HL-60/S4 treated with retinoic acid at 250 ng/mL for 4 days and 3 days (cell line): Measurements from ENCODE around the gene NR3C2.

Source experiments
- in situ Hi-C: fragments of 300-500 bp; cut with MboI; formaldehyde crosslinking; loops from 2 replicates; pipeline ENCODE4 v1.7.0; 2022; ENCODE audit warnings: low sequenced_read_pairs

NR3C2 gene

DNA sequence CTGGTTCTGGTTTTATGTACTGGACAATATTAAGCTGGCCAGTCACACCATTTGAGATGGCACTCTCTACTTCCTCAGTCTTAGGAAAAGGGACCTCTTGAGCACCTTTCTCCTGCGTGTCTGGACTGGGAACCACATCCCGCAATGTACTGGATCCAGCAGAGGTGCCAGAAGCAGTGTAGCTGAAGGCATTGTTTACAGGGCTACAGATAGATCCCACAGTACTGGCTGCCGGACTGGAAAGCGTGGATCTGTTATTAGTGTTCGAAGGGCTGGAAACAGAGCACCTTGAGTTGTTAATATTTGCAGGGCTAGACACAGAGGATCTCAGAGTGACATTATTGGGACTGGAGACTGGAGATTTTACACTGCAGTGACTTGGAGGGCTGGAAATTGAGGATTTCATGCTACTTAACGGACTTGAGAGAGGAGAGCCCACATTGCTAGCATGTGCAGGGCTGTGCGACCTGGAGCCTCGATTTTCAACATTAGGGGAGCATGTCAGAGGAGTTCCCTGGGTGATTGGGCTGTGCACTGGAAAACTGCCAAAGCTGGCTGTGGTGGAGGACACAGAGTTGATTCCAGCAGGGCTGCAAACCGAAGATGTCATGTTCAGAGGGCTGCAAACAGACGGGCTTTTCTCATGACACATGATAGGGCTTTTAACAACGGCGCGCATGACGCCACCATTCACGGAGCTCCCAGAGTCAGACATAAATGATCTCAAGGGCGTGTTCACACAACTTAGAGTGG is 6.4 kb downstream of the NR3C2 start:
- in situ Hi-C loops: no loop called here

DNA sequence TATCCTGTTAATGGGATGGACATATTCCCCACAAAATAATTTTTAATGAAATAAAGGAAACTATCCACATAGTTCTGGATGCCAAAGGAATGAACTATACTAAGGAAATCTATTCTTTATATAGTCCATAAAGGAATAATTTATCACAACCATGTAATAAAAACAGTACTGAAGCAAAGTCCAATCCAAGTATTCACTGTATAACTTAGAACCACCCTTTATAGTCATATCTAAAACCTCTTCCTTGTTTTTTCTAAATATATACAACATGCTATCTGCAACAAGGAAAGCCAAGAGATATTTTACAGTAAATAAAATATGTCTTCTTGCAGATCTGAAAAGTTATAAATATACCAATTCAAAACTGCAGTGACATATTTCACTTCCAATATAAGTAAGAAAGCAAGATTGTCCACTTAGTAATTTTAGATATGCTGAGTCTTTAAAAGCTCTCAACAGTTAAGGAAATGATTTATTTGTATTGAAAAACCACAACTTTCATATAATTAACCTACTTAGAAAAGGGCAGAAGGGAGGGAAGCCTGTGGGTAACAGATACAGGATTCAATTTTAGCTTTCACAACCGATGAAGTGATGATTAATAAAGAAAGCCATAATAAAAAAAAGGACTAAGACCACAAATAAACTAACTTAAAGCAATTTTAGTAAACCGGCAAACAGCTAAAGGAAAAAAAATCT is 8.0 kb downstream of the NR3C2 start:
- in situ Hi-C loops: no loop called here

DNA sequence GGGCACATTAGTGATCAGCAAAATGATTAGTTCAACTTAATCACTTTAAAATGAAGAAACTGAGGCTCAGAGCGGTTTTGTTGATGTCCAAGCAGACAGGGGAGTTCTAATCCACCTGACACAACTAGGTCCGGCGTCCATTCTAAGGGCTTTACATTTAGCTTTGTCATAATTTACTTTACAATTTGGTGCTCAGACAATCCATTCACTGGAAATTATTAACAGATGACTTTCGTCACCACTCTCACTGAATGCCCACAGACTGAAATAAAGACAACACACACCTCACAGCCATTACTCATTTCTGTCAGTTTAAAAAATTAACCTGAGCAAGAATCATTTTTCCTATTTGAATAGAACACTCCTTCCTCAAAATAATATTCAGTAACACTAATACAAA is 10.8 kb downstream of the NR3C2 start:
- in situ Hi-C loops: no loop called here

DNA sequence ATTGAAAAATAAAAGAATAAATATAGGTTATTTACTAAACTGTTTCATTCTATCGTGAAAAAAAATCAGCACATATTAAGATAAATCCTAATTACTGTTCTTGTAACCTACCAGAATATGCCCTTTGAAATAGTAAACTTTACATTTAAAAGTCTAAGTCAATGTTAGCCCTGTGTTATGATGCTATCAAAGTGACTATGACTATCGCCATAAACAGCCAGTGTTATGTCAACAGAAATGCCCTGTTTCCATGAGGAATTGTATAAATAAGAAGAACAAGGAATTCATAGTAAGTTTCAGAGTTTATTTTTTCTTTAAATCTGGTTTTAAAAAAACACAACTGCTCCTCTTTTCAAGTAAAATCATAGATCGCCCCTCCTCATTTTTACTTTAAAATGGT is 11.4 kb downstream of the NR3C2 start:
- in situ Hi-C loops: no loop called here

DNA sequence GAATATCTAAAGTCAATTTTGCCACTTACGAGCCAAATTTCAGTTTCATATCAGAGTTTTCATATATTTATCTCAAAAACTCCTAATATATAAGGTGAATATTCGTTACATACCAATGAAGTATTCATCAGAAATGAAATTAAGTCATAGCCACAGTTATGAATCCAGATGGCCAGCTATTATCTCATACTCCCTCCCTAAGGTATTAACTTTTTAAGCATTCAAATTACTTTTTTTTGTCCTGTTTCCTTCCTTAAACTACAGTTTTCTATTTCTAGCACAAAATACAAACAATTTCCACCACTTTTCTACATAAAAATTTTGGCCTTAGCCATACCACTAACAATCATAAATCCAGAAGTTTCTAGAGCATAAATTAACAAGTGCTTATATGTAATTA is 13.0 kb downstream of the NR3C2 start:
- in situ Hi-C loops: no loop called here

DNA sequence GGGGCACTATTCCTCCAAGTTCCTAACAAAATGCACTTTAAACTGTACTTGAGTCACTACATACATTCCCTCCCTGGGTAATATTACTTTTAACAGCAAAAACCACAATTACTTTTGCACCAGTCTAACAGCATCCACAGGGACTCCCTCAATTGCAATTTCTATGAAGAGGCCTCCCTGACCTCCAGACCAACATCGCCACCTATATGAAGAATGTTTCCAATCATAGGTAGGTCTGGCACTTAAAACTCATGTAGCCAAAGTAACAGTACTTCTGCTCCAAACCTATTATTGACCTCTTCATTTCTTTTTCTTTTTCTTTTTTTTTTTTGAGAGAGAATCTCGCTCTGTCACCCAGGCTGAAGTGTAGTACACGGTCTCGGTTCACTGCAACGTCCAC is 15.6 kb downstream of the NR3C2 start:
- in situ Hi-C loops: no loop called here

DNA sequence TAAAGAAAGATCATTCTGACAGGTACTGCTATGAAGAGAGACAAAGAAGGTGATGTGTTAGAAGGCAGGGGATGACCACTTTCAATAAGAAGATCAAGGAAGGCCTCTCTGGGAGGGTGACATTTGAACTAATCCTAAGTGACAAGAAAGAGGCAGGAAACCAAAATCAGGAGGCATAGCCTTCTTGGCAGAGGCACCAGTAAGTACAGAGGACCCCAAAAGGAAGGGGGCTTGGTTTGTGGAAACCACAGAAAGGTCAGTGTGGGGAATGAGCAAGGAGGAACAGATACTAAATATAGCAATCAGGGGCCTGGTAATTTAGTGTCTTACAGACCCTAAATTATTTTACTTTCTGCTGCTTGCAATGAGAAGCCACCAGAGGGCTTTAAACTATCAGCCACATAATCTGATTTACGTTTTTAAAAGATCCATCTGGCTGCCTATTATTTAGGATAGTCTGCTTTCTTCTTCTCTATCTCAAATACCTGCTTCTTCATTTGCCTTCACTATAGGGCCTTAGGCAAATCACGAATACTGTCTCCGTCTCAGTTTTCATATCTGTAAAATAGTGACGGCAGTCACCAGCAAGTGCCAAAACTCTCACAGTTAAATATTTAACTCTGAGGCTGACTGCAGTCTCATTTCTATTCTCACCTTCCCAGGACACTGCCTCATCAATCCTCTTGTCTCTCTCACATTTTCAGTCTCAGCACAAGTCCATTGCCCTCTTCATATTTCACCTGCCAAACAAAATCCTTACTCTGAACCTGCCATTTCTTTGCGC is 16.7 kb downstream of the NR3C2 start:
- in situ Hi-C loops: no loop called here

DNA sequence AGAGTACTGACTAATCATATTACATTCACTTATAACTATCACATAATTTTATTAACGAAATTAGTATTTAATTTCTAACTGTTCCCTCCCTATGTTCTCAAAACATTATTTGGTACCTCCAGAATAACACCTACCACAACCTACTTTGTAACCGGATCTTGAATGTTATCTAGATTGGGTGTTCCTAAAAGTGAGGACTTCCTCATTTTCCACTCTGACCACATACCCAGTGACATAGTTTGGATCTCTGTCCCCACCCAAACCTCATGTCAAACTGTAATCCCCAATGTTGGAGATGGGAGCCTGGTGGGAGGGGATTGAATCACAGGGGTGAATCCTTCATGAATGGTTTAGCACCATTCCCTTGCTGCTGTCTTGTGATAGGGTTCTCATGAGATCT is 21.8 kb downstream of the NR3C2 start:
- in situ Hi-C loops: no loop called here

DNA sequence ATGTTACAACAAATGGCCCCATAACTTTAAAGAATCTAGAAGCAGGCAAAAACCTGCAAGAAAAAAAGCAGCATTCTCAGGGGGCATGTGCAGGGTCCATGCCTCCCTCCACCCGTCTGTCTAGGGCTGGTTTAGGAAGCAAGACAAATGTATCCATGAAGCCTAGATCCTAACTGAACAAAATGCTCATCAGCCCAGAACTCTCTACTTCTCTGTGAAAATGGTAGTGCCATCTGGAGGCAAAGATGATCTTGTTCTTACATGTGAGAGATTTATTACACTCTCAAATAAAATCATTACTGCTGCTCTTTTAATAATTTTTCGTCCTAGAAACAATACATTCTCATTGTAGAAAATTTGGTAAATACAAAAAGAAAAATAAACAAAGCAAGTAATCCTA is 26.7 kb downstream of the NR3C2 start:
- in situ Hi-C loops: no loop called here

DNA sequence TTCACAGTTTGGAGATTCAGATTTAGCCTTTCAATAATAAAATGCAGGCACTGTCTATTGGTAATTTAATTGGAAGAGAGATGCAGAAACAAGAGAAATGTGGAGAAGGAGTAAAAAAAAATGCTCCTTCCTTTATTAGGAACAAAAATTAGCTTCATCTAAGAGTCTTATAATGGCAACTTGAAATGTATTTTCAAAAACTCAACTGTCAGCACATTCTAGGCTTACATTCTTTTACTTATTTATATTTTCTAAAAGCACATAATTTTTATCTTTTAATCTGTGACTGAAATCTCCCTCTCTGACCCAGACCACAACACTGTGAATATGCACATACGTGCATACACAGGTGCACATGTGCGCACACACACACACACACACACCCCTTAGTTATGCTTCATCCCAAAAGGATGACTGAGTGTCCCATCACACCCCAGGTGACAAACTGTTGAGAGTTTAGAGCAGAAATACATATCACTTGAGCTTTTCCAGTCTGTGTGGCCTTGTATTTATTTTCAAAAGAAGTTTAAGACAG is 29.7 kb downstream of the NR3C2 start:
- in situ Hi-C loops: no loop called here

DNA sequence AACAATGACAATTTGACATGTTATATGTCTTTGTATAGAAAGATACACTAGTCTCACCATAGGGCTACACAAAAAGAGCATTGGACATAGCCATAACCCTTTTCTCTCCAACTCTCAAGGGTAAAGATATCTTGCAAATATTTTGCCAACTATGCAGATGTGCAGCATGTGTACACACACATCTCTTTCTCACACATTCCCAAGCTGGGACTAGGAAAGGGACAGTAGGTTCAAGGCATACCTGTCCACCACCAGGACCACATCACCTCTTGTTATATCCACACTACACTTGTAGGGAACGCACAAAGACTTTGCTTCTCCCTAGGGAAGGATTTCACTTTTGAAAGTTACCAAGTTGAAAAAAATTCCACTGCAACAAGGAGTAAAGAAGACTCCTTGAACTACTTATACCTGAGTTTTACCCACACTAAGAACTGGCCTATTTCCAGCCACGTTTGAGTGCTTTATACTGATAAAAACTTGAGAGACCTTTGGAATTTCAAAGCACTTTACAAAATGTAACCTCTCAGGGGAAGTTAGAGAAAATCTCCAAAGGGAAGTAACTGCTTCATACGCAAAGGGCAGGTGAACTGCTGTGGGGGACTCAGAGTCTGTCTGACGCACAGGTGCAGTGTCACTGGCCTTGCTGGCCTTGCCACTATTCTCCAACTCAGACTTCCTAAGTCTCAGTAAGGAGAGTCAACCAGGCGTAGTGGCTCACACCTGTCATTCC is 36.9 kb downstream of the NR3C2 start:
- in situ Hi-C loops: no loop called here

DNA sequence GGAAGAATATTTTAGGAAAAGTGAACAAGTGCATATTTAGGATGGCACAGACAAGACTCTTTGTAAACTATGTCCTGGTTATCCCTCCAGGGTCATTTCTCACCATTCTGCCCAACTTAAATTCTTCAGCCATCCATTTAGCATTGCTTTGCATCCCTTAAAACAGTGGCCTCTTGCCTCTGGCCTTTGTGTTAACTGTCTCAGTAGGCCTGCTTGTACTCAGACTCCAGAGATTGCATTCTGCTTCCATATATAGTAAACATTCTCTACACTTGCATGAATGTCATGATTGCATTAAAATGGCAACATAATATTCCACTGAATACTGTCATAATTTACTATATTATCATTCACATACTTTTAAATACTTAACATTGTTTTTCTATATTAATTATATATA is 43.2 kb downstream of the NR3C2 start:
- in situ Hi-C loops: no loop called here

DNA sequence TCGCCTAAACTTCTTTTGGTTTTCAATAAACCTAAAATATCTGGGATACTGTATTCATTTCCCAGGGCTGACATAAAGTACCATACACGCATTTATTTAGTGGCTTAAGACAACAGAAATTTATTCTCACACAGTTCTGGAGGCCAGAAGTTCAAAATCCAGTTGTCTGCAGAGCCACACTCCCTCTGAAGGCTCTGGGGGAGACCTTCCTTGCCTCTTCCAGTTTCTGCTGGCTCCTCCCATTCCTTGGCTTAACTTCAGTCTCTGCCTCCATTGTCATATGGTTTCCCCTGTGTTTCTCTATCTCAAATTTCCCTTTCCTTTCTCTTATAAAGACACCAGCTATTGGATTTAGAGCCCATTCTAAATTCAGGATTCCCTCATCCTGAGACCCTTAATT is 44.4 kb downstream of the NR3C2 start:
- in situ Hi-C loops: no loop called here

DNA sequence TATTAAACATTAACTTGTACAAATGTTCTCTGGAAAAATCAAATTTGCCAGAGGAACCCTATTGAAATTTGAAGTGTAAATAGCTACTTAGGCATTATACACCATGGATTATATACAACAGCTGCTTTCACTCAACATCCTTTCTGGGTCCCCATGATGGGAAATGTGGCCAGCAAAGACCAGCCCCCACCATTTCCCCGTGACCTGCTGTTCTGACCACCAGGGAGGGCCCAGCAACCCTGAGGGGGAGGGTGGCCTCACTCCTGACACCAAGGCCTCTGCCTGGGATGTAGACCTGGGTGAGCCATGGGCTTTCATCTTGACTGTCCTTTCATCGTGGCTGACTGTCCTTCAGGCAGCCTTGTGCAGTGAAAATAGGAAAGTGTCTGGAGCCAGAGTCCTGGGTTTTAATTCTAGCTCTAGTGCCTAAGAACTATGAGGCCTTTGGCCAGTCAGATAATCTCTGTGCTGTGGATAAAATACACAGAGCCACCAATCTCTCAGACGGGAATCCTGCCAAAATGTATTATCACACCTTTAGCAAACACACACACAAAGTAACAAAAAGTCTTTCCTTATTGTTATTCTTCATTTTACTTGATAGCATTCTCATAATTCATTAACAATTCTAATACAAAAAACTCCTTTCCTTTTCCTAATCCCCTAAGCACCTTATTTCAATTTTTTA is 45.1 kb downstream of the NR3C2 start:
- in situ Hi-C loops: no loop called here

DNA sequence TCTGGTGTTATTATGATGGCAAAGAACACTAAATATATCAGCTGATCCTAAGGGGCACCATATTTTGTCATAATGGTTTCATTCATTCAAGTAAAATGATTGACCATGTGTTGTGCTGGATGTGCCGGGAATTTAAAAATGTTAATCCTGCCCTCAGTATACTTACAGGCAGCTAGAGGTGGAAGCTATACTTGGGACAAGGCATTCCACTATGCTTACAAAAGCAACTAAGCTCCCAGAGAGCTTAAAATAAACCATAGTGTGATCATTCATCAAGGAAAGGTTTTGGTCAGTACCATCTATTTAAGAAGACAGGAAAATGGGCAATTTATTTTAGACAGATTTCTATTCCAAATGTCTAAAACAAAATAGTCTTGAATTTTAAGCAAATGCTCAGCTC is 46.4 kb downstream of the NR3C2 start:
- in situ Hi-C loops: no loop called here

DNA sequence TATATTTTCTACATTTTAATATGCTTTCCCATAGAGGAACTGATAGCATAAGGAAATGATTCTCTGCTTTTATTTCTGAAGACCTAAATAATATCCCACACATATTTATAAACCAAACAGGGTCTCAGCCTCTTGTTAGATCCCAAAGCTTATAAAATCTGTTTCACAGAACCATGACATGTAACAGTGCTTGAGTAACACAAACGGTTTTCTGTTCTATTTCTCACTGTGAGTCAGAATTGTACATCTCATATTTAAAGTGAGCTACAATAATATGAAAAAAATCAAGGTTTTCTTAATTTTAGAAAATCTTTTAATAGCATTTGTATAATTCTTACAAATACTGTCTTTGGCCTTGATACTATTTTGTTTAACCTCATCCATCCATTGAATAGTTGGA is 51.2 kb downstream of the NR3C2 start:
- in situ Hi-C loops: no loop called here

DNA sequence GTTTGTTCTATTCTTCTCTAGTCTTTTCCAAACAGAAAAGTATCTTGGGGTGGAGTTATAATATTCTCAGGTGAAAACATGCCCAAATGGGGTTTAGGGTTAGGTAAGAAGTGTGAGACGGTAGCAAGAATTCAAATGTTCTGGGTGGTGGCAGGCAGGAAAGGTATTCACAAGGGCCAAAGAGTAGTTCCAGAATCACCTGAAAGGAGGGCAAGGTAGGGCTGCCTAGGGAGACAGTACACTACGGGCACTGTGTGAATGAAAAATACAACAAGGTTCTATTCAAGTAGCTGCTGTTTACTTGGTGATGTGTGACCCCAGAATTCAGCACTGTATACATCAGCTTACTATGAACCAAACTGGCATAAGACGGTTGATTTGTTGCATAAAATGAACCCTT is 51.9 kb downstream of the NR3C2 start:
- in situ Hi-C loops: no loop called here

DNA sequence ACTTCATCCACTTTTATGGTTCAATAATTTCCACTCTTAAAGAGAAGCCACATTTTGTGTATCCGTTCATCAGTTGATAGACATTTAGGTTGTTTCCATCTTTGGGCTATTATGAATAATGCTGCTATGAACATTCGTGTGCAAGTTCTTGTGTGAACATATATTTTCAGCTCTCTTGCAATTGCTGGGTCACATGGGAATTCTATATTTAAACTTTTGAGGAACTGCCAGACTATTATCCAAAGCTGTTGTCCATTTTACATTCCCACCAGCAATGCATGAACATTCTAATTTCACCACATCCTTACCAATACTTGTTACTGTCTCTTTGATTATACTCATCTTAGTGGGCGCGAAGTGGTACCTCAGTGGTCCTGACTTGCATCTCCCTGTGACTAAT is 61.9 kb downstream of the NR3C2 start:
- in situ Hi-C loops: no loop called here

DNA sequence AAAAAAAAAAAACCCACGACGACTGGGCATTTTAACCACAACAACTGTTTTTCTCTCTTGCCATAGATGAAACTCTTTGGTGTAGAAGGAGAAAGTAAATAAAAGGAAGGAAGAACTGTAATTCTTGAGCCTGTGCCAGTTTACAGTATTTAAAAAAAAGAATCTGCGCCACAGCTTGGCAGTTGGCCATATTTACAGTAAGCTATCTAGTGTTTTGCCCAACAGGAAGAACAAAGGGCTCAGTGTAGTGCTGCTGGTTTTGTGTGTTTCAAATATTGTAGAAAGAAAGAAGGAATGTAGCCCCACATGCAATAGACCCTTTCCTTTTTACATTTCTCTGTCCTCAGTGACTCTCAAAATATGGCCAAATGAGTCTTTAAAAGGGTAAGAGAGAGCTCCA is 66.1 kb downstream of the NR3C2 start:
- in situ Hi-C loops: no loop called here

DNA sequence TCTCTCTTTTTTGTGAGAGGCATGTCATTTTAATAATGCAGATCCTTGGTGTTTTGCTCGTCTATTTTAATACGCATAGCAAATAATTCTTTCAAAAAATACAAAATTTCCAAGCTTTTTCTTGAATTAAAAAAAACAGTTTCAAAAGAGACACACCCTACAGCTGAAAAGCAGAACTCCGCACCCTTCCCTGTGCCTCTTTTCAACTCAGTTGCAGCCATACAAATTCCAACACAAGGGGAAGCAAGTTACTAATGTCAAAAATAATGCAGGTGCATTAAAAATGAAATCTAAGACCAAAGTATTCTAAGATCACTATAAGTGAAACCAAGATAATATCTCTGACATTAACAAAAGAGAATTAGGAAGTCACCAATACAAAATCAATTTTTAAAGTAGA is 66.6 kb downstream of the NR3C2 start:
- in situ Hi-C loops: no loop called here
